Lung (tissue), 12 donors: Measurements from ENCODE around the gene NCOA3. TPM values are rescaled to one million over a fixed set of nuclear protein-coding genes. Genes with fewer than 3 reads are reported as not detected.

Experiments
- ATAC-seq: fragments of 200-7000 bp; cut with Tn5 transposase; one replicate; pipeline ENCODE4 v1.9.1; 2020; ENCODE audit warnings: moderate number of reproducible peaks; ENCODE audit not compliant: insufficient read depth, low FRiP score
- DNase-seq, 3 donors: peaks; one replicate each; pipeline ENCODE4 v3.0.0-alpha.2; 2013 to 2017
- H3K27ac ChIP-seq, 2 donors: one replicate each; pipeline ENCODE4 v1.5.1; 2013; ENCODE audit warnings: mild to moderate bottlenecking in 2 of 2, moderate library complexity in 2 of 2, control low read depth in 1 of 2, inconsistent platforms in 1 of 2, low read depth in 1 of 2, low read length in 1 of 2
- H3K27me3 ChIP-seq, 3 donors: one replicate each; pipeline ENCODE4 v1.5.1; 2013; ENCODE audit warnings: low read length in 2 of 3; ENCODE audit not compliant: control insufficient read depth in 3 of 3, insufficient read depth in 3 of 3
- H3K36me3 ChIP-seq, 4 donors: one replicate each; pipeline ENCODE4 v1.5.1; 2013; ENCODE audit warnings: low read length in 4 of 4, mild to moderate bottlenecking in 1 of 4, moderate library complexity in 1 of 4; ENCODE audit not compliant: control insufficient read depth in 4 of 4, insufficient read depth in 4 of 4
- H3K4me1 ChIP-seq, 5 donors: one replicate each; pipeline ENCODE4 v1.5.1; 2013; ENCODE audit warnings: low read length in 5 of 5, mild to moderate bottlenecking in 2 of 5, moderate library complexity in 1 of 5; ENCODE audit not compliant: control insufficient read depth in 5 of 5, insufficient read depth in 5 of 5
- H3K4me3 ChIP-seq: one replicate; pipeline ENCODE4 v1.5.1; 2013; ENCODE audit warnings: mild to moderate bottlenecking, control low read depth, moderate library complexity
- H3K9ac ChIP-seq, 2 donors: one replicate each; pipeline ENCODE4 v1.5.1; 2013; ENCODE audit warnings: low read length in 2 of 2, control low read depth in 1 of 2; ENCODE audit not compliant: insufficient read depth in 1 of 2
- H3K9me3 ChIP-seq, 4 donors: one replicate each; pipeline ENCODE4 v1.5.1; 2013; ENCODE audit warnings: low read length in 3 of 4, mild to moderate bottlenecking in 1 of 4, moderate library complexity in 1 of 4; ENCODE audit not compliant: control insufficient read depth in 4 of 4, insufficient read depth in 3 of 4
- CTCF ChIP-seq: IDR thresholded peaks from 2 replicates; pipeline ENCODE4 v1.5.1; 2012; ENCODE audit warnings: mild to moderate bottlenecking; ENCODE audit errors: control extremely low read depth, extremely low read depth
- WGBS, 2 donors: extraction: QIAGEN DNeasy Blood & Tissue Kit; methylation state at CpG; one replicate each; pipeline ENCODE4 v1.1.7; 2013; 5-methylcytosine and 5-hydroxymethylcytosine counted together
- polyA plus RNA-seq, 2 donors: library from polyadenylated mRNA; stranded (reverse); fragments of 200-250 nt; gene quantifications; one replicate each; pipeline ENCODE4 v1.2.1, GENCODE V29; 2013
- total RNA-seq, 2 donors: library from RNA; depleted of rRNA in 1 of 2; stranded (reverse); fragments of >200 nt in 1 of 2; gene quantifications; one replicate each; pipeline ENCODE4 v1.2.1, GENCODE V29; 2014 to 2021
- donor health status: control.
- donor health status: control.
- donor health status: Bipolar disorder and iron deficiency.
- donor health status: healthy.
- donor health status: DM: yes; HTN: yes; CAD: no.

NCOA3 gene
- total and polyA plus RNA-seq, 4 donors: 5.5 to 69.4 (median 22.6) TPM

- no peak for DNase-seq
Observed at GRCh38 chr20:47454298-47455132, 47.2 kb upstream of the NCOA3 start.

GRCh38 chr20:47455133-47456040, 46.3 kb upstream of the NCOA3 start:
- H3K4me3 ChIP-seq: no peak overlapping the region
- peak overlapping the region in 1 of 2 donors; percentile 62 for H3K27ac ChIP-seq

More at GRCh38 chr20:47454298-47455132, 47.2 kb upstream of the NCOA3 start:
- no peak for ATAC-seq
- H3K27ac ChIP-seq: peak overlapping the region in 1 of 2 donors; percentile 62
- TF ChIP-seq CTCF: no peak
- no peak overlapping the region for H3K4me3 ChIP-seq
- H3K9ac ChIP-seq: no peak overlapping the region
- H3K4me1 ChIP-seq: peaks cover 0 to 1% (median 0%) of the 10 kb centered on the region in 5 donors
- no peaks in the 10 kb centered on the region for H3K9me3 ChIP-seq
- no peaks in the 10 kb centered on the region for H3K27me3 ChIP-seq
- WGBS, 2 donors: 75 to 77% methylated on average over 10 of the region's 10 CpGs
- H3K36me3 ChIP-seq: no peaks in the 10 kb centered on the region

GRCh38 chr20:47456041-47456537, 45.6 kb upstream of the NCOA3 start:
- Histone ChIP-seq H3K36me3 (no peaks in the 10 kb centered on the region), H3K4me1 (peaks cover 0 to 1% (median 0%) of the 10 kb centered on the region in 5 donors), H3K27me3 (no peaks in the 10 kb centered on the region), H3K9ac (no peak overlapping the region), H3K27ac (no peak overlapping the region), H3K9me3 (no peaks in the 10 kb centered on the region), H3K4me3 (no peak overlapping the region)
- ATAC-seq: no peak
- no peak for TF ChIP-seq CTCF
- DNase-seq: no peak
- 94 to 98% methylated on average over 8 of the region's 8 CpGs for WGBS, 2 donors

More at GRCh38 chr20:47455133-47456040, 46.3 kb upstream of the NCOA3 start:
- ATAC-seq (peak; percentile 41), DNase-seq (peak in 1 of 3 donors; percentile 55)
- no peak overlapping the region for H3K9ac ChIP-seq
- peaks cover 0 to 1% (median 0%) of the 10 kb centered on the region in 5 donors for H3K4me1 ChIP-seq
- no peaks in the 10 kb centered on the region for H3K36me3 ChIP-seq
- no peak for TF ChIP-seq CTCF
- 68 to 72% methylated on average over 7 of the region's 7 CpGs for WGBS, 2 donors
- no peaks in the 10 kb centered on the region for H3K9me3 ChIP-seq
- H3K27me3 ChIP-seq: no peaks in the 10 kb centered on the region
